Nephron (organoid): Measurements from ENCODE around the gene ZNF132.
A peak's percentile ranks its signal among the peaks of the same experiment; 100 is the strongest.

ENCODE experiments used
- H3K27ac Mint-ChIP-seq, 3 experiments: 2 replicates each; pipeline ENCODE4 v1.8.0; 2020; ENCODE audit warnings: mixed read lengths in 3 of 3, mild to moderate bottlenecking in 2 of 3, moderate library complexity in 1 of 3
- H3K27me3 Mint-ChIP-seq: 2 replicates; pipeline ENCODE4 v1.8.0; 2021; ENCODE audit warnings: low read depth, mild to moderate bottlenecking, moderate library complexity, mixed read lengths
- H3K36me3 Mint-ChIP-seq: 2 replicates; pipeline ENCODE4 v1.8.0; 2020; ENCODE audit warnings: low read depth, mixed read lengths
- H3K4me1 Mint-ChIP-seq: 2 replicates; pipeline ENCODE4 v1.8.0; 2020; ENCODE audit warnings: mixed read lengths
- H3K4me3 Mint-ChIP-seq, 3 experiments: 2 replicates each; pipeline ENCODE4 v1.8.0; 2020; ENCODE audit warnings: mild to moderate bottlenecking in 3 of 3, mixed read lengths in 3 of 3, moderate library complexity in 2 of 3
- H3K9me3 Mint-ChIP-seq: 2 replicates; pipeline ENCODE4 v1.8.0; 2020; ENCODE audit warnings: mixed read lengths
- TF ChIP-seq, protein P1 (sequence below), 3 experiments: fragments of 200-600 bp; sonication (generic); IDR thresholded peaks; one replicate each; pipeline ENCODE4 v1.5.0; 2021; ENCODE audit warnings: antibody characterized with exemption in 3 of 3; ENCODE audit not compliant: unreplicated experiment in 3 of 3

The ZNF132 gene

DNA sequence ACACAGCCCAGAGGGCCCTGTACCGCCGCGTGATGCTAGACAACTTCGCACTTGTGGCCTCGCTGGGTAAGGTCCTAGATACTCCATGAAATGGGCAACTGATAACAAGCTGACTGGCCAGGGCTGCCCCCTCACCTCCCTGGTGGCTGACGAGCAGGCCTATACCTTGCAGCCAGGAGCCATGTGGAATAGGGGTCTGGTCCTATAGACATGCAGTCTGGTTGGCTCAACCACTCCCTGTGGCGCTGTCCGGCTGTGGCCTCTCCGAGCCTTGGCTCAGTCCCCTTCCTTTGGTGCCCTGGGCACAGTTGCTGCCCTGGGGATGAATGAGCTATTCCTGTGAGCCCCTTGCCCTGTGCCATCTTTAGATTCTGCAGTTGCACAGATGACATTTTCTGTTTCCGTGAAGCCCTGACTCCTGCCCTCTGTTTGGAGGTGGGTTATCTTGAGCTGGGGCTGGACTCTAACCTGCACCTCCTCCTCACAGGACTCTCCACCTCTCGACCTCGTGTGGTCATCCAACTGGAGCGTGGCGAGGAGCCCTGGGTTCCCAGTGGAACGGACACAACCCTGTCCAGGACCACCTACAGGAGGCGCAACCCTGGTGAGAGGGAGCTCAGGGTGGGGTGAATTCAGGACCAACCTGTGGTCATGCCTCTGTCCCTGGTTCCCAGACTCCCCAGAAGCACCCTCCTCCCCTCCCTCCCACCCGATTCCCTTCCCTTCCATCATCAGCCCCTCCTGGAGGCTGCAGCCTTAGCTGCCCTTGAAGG is 29.5 kb upstream of the ZNF132 start:
- TF ChIP-seq, protein P1, sequence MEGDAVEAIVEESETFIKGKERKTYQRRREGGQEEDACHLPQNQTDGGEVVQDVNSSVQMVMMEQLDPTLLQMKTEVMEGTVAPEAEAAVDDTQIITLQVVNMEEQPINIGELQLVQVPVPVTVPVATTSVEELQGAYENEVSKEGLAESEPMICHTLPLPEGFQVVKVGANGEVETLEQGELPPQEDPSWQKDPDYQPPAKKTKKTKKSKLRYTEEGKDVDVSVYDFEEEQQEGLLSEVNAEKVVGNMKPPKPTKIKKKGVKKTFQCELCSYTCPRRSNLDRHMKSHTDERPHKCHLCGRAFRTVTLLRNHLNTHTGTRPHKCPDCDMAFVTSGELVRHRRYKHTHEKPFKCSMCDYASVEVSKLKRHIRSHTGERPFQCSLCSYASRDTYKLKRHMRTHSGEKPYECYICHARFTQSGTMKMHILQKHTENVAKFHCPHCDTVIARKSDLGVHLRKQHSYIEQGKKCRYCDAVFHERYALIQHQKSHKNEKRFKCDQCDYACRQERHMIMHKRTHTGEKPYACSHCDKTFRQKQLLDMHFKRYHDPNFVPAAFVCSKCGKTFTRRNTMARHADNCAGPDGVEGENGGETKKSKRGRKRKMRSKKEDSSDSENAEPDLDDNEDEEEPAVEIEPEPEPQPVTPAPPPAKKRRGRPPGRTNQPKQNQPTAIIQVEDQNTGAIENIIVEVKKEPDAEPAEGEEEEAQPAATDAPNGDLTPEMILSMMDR (IDR thresholded peaks at IDR 0.05; ENCODE audit: unreplicated experiment in 3 of 3) = no peak
- Mint-ChIP-seq H3K4me3 (peak overlapping the region; percentile 86 to 89 (median 87)), H3K27ac (no peak overlapping the region), H3K27me3 (peaks cover 3% of the 10 kb centered on the region), H3K9me3 (no peaks in the 10 kb centered on the region), H3K36me3 (peaks cover 11% of the 10 kb centered on the region), H3K4me1 (peaks cover 12% of the 10 kb centered on the region)

DNA sequence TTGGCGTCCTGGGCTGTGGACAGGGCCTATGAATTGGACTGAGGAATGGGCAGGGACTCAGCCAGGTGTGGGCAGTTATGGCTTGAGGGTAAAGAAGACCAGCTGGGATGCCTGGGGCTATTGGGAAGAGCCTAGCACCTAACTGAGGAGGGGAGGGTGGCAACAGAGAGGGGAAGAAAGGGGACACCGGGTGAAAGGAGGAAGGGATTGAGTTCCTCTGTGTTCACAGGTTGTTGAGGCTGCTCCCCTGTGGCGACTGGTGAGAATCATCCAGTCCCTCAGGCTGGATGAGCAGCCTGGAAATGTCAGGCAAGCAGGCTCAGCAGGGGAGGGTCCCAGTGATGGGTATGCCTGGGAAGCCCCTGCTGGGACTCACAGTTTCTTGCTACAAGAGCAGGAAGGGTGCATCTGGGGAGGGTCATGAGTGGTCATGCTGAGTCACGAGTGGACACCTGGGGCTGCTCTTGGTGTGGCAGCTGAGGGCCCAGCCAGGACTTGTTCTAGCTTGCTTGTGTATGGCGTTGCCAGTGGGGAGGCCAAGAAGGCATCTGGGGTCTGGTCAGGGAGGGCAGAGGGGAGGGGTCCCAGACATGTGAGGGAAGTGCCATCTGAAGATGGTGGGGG is 28.4 kb upstream of the ZNF132 start:
- Mint-ChIP-seq H3K27ac (no peak overlapping the region), H3K4me3 (peak overlapping the region; percentile 86 to 89 (median 87)), H3K4me1 (peaks cover 12% of the 10 kb centered on the region), H3K36me3 (peaks cover 11% of the 10 kb centered on the region), H3K9me3 (no peaks in the 10 kb centered on the region), H3K27me3 (peaks cover 3% of the 10 kb centered on the region)
- TF ChIP-seq, protein P1 (IDR thresholded peaks at IDR 0.05; ENCODE audit: unreplicated experiment in 3 of 3) = no peak

DNA sequence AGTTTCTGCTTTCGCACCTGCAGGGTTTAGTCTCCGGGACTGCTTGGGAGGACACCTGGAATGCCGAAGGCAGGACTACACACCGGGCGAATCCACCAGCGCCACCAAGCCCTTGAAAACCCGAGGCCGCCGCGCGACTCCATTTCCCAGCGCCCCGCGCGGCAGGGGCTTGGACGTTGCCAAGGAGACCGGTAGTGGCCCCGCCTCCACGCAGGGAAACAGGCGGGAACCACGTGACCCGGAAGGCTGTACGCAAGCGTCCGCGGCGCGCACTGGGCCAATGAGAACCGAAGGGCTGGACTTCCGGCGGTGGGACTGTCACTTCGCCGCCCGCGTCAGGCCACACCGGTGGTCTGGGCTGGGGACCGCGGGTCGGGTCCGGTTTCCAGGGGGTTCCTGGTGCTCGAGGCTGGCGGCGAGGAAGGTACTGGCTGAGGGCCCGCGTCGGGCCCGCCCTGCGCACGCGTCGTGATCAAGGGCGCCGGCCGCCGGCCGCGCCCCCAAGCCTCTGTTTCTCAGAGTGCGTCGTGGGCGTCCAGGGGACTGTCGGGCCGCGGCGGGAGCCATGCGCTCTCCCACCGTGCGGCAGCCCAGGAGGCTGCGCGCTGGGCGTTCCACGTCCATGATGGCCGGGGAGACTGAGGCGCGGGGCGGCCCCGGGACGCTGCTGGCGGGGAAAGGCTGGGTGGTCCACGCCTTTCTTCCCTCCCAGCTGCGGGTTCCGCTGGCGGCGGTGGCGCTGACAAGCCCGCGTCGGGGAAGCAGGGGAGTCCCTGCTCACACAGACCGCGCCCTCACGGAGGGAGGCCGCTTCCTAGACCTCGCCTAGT is 27.0 kb upstream of the ZNF132 start, which contains the start of gene ZNF324:
Gene ZNF324, plus strand, starts transcription at position 321 of the 830 bp plus-strand sequence. CDS start 2,106 bp downstream, outside the sequence.
- peaks cover 12% of the 10 kb centered on the region for H3K4me1 Mint-ChIP-seq
- peaks cover 4% of the 10 kb centered on the region for H3K36me3 Mint-ChIP-seq
- TF ChIP-seq, protein P1 (IDR thresholded peaks at IDR 0.05; ENCODE audit: unreplicated experiment in 3 of 3) = no peak
- H3K27ac Mint-ChIP-seq = peak within 1 kb of the TSS in 2 of 3 experiments; percentile 35 to 51
- H3K9me3 Mint-ChIP-seq = no peaks in the 10 kb centered on the region
- H3K4me3 Mint-ChIP-seq = peak within 1 kb of the TSS; percentile 87 to 89 (median 89)
- H3K27me3 Mint-ChIP-seq = peaks cover 3% of the 10 kb centered on the region

DNA sequence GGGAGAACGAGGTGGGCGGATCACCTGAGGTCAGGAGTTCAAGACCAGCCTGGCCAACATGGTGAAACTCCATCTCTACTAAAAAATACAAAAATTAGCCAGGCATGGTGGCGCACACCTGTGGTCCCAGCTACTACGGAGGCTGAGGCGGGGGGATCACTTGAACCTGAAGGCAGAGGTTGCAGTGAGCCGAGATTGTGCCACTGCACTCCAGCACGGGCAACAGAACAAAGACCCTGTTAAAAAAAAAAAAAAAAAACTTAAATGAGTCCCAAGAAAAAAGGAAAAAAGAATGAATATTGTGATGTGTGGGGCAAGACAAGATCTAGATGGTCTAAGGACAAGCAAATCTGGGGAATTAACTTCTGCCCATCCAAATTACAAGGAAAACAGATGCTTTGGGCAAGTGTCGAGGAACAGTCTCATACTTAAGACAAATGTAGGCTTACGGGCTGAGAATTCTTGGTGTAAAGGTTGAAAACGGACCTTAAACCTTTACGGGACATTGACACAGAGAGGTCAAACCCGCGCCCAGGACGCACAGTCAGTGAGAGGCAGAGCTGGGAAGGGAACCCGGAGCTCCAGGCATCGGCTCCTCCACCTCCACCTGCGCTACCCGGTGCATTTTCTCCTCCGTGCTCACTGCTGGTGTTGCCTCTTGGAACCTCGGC is 26.3 kb upstream of the ZNF132 start:
- TF ChIP-seq, protein P1 (IDR thresholded peaks at IDR 0.05; ENCODE audit: unreplicated experiment in 3 of 3) = no peak
- Mint-ChIP-seq H3K4me3 (peak overlapping the region; percentile 87 to 89 (median 89)), H3K36me3 (peaks cover 4% of the 10 kb centered on the region), H3K27me3 (peaks cover 3% of the 10 kb centered on the region), H3K9me3 (no peaks in the 10 kb centered on the region), H3K27ac (peak overlapping the region in 2 of 3 experiments; percentile 35 to 51), H3K4me1 (peaks cover 12% of the 10 kb centered on the region)

DNA sequence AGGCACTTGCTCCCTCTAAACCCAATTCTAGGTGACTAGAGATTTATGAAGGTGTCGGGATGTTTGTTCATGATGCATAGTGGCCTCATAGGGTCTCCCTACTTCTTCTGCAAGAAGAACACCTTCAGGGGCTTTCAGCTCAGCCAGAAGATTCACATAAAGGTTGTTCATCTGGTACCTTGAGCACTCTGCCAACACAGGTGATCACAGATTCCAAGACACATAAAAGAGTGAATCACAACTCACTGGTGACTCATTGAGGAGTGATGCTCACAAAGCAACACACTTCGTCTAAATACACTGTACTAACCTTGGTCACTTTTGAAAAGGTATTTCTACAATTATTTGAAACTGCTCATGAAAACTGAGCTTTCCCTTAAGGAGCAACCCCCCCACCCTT is 20.1 kb upstream of the ZNF132 start:
- TF ChIP-seq, protein P1 (IDR thresholded peaks at IDR 0.05; ENCODE audit: unreplicated experiment in 3 of 3) = no peak
- H3K36me3 Mint-ChIP-seq = peaks cover 13% of the 10 kb centered on the region
- H3K9me3 Mint-ChIP-seq = no peaks in the 10 kb centered on the region
- H3K4me3 Mint-ChIP-seq = no peak overlapping the region
- no peaks in the 10 kb centered on the region for H3K4me1 Mint-ChIP-seq
- H3K27ac Mint-ChIP-seq = no peak overlapping the region
- no peaks in the 10 kb centered on the region for H3K27me3 Mint-ChIP-seq
